Panc1 (cell line): ENCODE results near the gene NRCAM.

ENCODE experiments used
- POLR2AphosphoS5 ChIP-seq: IDR thresholded peaks from 2 replicates; pipeline ENCODE4 v1.6.1; 2012; ENCODE audit warnings: mild to moderate bottlenecking, low read depth, low read length, moderate library complexity
- TF ChIP-seq, protein P1 (sequence below): fragments of 450-650 bp; IDR thresholded peaks from 2 replicates; pipeline ENCODE4 v1.5.1; 2017; ENCODE audit warnings: mild to moderate bottlenecking

DNA sequence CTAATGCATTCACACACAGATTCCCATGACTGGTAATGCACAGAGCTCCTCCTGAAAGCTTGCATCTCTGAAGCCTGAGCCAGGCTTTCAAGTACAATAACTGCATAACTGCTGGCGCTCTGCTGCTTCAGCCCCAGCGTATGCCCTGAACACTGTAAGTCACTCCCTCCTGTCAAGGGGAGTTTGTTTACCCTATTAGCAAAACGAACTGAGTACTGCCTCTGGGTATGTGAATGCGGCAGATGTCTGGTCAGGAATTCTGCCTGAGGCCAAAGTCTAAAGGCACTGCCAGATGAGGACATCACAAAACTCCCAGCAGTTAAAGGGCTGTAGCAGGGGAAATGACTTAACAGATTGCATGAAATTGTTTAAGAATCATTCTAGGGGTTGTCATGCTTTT, 97.7 kb downstream of the NRCAM start:
- no peak for TF ChIP-seq POLR2AphosphoS5
- TF ChIP-seq, protein P1, sequence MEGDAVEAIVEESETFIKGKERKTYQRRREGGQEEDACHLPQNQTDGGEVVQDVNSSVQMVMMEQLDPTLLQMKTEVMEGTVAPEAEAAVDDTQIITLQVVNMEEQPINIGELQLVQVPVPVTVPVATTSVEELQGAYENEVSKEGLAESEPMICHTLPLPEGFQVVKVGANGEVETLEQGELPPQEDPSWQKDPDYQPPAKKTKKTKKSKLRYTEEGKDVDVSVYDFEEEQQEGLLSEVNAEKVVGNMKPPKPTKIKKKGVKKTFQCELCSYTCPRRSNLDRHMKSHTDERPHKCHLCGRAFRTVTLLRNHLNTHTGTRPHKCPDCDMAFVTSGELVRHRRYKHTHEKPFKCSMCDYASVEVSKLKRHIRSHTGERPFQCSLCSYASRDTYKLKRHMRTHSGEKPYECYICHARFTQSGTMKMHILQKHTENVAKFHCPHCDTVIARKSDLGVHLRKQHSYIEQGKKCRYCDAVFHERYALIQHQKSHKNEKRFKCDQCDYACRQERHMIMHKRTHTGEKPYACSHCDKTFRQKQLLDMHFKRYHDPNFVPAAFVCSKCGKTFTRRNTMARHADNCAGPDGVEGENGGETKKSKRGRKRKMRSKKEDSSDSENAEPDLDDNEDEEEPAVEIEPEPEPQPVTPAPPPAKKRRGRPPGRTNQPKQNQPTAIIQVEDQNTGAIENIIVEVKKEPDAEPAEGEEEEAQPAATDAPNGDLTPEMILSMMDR, result no peak
